Spleen (tissue), 11 donors: ENCODE results near the gene SPTBN1. TPM values are rescaled to one million over a fixed set of nuclear protein-coding genes. Genes with fewer than 3 reads are reported as not detected.

ENCODE experiments used
- DNase-seq: peaks from one replicate; pipeline ENCODE4 v3.0.0-alpha.2; 2020
- H3K27ac ChIP-seq, 8 donors: fragments of 200-600 bp; sonication (generic) in 7 of 8; 1 replicate in 4 of 8; 2 replicates in 4 of 8; pipeline versions ENCODE4 v1.5.0 to v1.8.0; 2016 to 2021; ENCODE audit warnings: inconsistent platforms in 4 of 8, mild to moderate bottlenecking in 4 of 8, moderate library complexity in 1 of 8
- H3K27me3 ChIP-seq, 7 donors: fragments of 200-600 bp; sonication (generic) in 6 of 7; replicated peaks in 1 of 7; 1 replicate in 4 of 7; 2 replicates in 3 of 7; pipeline versions ENCODE4 v1.5.0 to v1.8.0; 2016 to 2021; ENCODE audit warnings: inconsistent platforms in 3 of 7, mild to moderate bottlenecking in 1 of 7
- H3K36me3 ChIP-seq, 6 donors: fragments of 200-600 bp; sonication (generic) in 5 of 6; 1 replicate in 4 of 6; 2 replicates in 2 of 6; pipeline versions ENCODE4 v1.5.0 to v1.8.0; 2016 to 2021; ENCODE audit warnings: inconsistent platforms in 2 of 6
- H3K4me1 ChIP-seq, 6 donors: fragments of 200-600 bp; sonication (generic) in 5 of 6; 1 replicate in 3 of 6; 2 replicates in 3 of 6; pipeline versions ENCODE4 v1.5.0 to v1.8.0; 2016 to 2021; ENCODE audit warnings: inconsistent platforms in 3 of 6
- H3K4me3 ChIP-seq, 8 donors: fragments of 200-600 bp; sonication (generic) in 7 of 8; 1 replicate in 4 of 8; 2 replicates in 4 of 8; pipeline versions ENCODE4 v1.5.0 to v1.8.0; 2016 to 2021; ENCODE audit warnings: inconsistent platforms in 4 of 8, mild to moderate bottlenecking in 4 of 8, moderate library complexity in 2 of 8
- H3K9me3 ChIP-seq, 8 donors: fragments of 200-600 bp; sonication (generic) in 7 of 8; 1 replicate in 4 of 8; 2 replicates in 4 of 8; pipeline versions ENCODE4 v1.5.0 to v1.8.0; 2016 to 2021; ENCODE audit warnings: inconsistent platforms in 4 of 8
- POLR2A ChIP-seq, 3 donors: fragments of 450-650 bp; IDR thresholded peaks; one replicate each; pipeline ENCODE4 v1.5.1; 2017; ENCODE audit warnings: antibody characterized with exemption in 3 of 3, mild to moderate bottlenecking in 1 of 3
- POLR2AphosphoS5 ChIP-seq, 3 donors: sonication (generic); formaldehyde crosslinking; IDR thresholded peaks; one replicate each; pipeline ENCODE4 v1.5.1; 2017; ENCODE audit warnings: antibody characterized with exemption in 3 of 3
- WGBS, 5 donors: extraction: QIAGEN DNeasy Blood & Tissue Kit in 3 of 5; methylation state at CpG; one replicate each; pipeline versions ENCODE4 v1.1.5 to v1.1.7; 2013 to 2018; 5-methylcytosine and 5-hydroxymethylcytosine counted together
- intact Hi-C: fragments of 100-400 bp; cut with DNase I; formaldehyde crosslinking; loops from one replicate; pipeline ENCODE4 v1.15.0; 2023; ENCODE audit warnings: low total_unique reads
- polyA plus RNA-seq, 3 donors: library from polyadenylated mRNA; stranded (reverse); fragments of 200-250 nt; gene quantifications; one replicate each; pipeline ENCODE4 v1.2.1, GENCODE V29; 2013
- total RNA-seq, 7 donors: library from RNA; depleted of rRNA in 3 of 7; stranded (reverse); fragments of >200 nt in 3 of 7; fragmentation: NEBNext Ultra II Directional in 4 of 7; extraction: Animal tissue kit (Norgen Biotek cat#: 25700) in 4 of 7; gene quantifications; one replicate each; pipeline versions ENCODE4 v1.1.0 to v1.2.1, GENCODE V29; 2016 to 2021
- TF ChIP-seq, protein P1 (sequence below), 11 experiments: fragments of 200-600 bp in 7 of 11; fragments of 450-650 bp in 4 of 11; sonication (generic) in 4 of 11; IDR thresholded peaks in 8 of 11; conservative IDR thresholded peaks in 3 of 11; 1 replicate in 7 of 11; 2 replicates in 4 of 11; pipeline versions ENCODE4 v1.4.0 to v1.8.0; 2016 to 2021; ENCODE audit warnings: antibody characterized with exemption in 11 of 11, inconsistent platforms in 4 of 11, mild to moderate bottlenecking in 1 of 11
- donor health status: healthy with polysubstance abuse.
- donor health status: DM: no; HTN: no; CAD: no; lungs with moderate emphysema.
- donor health status: DM: no; HTN: no; CAD: no.
- donor health status: Bipolar disorder and iron deficiency.
- donor health status: healthy.
- donor health status: DM: no; HTN: no; CAD: no.
- donor health status: DM: yes; HTN: yes; CAD: no.

SPTBN1 gene
- total and polyA plus RNA-seq, 10 donors = 32.7 to 352 (median 269) TPM

DNA sequence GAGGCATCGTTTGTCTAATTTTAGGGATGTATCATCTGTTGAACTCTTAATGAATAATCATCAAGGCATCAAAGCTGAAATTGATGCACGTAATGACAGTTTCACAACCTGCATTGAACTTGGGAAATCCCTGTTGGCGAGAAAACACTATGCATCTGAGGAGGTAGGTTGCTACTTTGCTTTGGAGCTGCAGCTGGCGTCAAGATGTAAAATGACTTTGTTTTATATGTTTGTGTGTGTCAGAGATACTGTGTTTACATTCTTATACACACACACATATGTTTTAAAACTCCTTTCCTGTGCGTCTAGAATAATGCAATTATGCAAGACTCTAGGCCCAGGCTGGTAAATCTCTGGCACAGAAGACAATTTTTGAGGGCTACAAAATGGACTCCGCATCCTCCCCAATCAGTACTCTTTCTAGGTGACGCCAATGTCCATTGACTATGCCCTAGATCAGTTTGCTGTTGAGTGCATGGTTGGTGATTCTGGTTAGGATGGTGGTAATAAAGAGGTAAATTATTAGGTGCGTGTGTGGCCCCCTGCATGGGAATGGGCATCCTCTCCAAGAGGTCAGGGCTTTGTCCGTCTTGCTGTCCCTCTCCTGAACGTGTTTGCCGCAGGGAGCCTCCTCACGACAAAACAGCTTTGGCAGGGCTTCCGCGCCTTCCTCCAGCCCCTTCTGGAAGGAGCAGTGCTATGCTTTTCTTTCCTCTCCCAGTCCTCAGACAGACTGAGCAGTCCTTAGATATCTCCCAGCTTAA lies 199.1 kb downstream of the SPTBN1 start:
- no peak for DNase-seq
- Histone ChIP-seq H3K27me3 (no peaks in the 10 kb centered on the region), H3K27ac (no peak overlapping the region), H3K4me3 (no peak overlapping the region), H3K9me3 (no peaks in the 10 kb centered on the region), H3K4me1 (peaks cover 0 to 16% (median 6%) of the 10 kb centered on the region in 6 donors), H3K36me3 (peaks cover 3 to 100% (median 92%) of the 10 kb centered on the region in 6 donors)
- WGBS, 5 donors = 85 to 94% (median 87%) methylated on average over 14 of the region's 14 CpGs
- TF ChIP-seq, protein P1, sequence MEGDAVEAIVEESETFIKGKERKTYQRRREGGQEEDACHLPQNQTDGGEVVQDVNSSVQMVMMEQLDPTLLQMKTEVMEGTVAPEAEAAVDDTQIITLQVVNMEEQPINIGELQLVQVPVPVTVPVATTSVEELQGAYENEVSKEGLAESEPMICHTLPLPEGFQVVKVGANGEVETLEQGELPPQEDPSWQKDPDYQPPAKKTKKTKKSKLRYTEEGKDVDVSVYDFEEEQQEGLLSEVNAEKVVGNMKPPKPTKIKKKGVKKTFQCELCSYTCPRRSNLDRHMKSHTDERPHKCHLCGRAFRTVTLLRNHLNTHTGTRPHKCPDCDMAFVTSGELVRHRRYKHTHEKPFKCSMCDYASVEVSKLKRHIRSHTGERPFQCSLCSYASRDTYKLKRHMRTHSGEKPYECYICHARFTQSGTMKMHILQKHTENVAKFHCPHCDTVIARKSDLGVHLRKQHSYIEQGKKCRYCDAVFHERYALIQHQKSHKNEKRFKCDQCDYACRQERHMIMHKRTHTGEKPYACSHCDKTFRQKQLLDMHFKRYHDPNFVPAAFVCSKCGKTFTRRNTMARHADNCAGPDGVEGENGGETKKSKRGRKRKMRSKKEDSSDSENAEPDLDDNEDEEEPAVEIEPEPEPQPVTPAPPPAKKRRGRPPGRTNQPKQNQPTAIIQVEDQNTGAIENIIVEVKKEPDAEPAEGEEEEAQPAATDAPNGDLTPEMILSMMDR (IDR thresholded peaks at IDR 0.05 in 8 of 11, conservative IDR thresholded peaks at IDR 0.05 in 3 of 11) = no peak
- peak in 1 of 3 donors; percentile 24 for TF ChIP-seq POLR2AphosphoS5 (IDR thresholded peaks at IDR 0.05)
- no peak for TF ChIP-seq POLR2A (IDR thresholded peaks at IDR 0.05)
- intact Hi-C loops = loop anchor here (10.0 kb wide), 1 partner anchor 130 kb away; no protein-coding TSS in a partner anchor

- Histone ChIP-seq H3K4me3 (no peak overlapping the region), H3K27ac (peak overlapping the region in 2 of 8 donors; percentile 9 to 39), H3K36me3 (peaks cover 5 to 100% (median 92%) of the 10 kb centered on the region in 6 donors), H3K9me3 (no peaks in the 10 kb centered on the region), H3K4me1 (peaks cover 0 to 16% (median 6%) of the 10 kb centered on the region in 6 donors), H3K27me3 (no peaks in the 10 kb centered on the region)
- 86 to 97% (median 95%) methylated on average over 3 of the region's 3 CpGs for WGBS, 5 donors
- intact Hi-C loops = loop anchor here (10.0 kb wide), 1 partner anchor 132 kb away; no protein-coding TSS in a partner anchor
- DNase-seq = no peak
- TF ChIP-seq POLR2A (IDR thresholded peaks at IDR 0.05) = no peak
- no peak for TF ChIP-seq POLR2AphosphoS5 (IDR thresholded peaks at IDR 0.05)
- TF ChIP-seq, protein P1 (IDR thresholded peaks at IDR 0.05 in 8 of 11, conservative IDR thresholded peaks at IDR 0.05 in 3 of 11) = no peak
Measured at GRCh38 chr2:54656863-54657262, 200.7 kb downstream of the SPTBN1 start.

DNA sequence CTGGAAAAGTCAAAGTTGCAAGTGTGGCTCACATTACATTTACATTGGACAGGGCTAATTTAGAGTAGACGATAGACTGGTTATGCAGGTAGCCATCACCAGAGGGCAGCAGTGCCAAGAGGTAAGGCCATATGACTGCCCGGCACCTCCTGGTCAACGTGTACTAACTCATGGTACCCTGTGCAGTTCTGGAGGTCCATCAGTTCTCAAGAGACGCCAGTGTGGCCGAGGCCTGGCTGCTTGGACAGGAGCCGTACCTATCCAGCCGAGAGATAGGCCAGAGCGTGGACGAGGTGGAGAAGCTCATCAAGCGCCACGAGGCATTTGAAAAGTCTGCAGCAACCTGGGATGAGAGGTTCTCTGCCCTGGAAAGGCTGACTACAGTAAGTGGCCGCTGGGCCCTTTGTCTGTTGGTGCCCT lies 201.5 kb downstream of the SPTBN1 start:
- WGBS, 5 donors = 83 to 87% (median 85%) methylated on average over 10 to 12 of the region's 12 CpGs
- TF ChIP-seq POLR2A (IDR thresholded peaks at IDR 0.05) = no peak
- TF ChIP-seq POLR2AphosphoS5 (IDR thresholded peaks at IDR 0.05) = peak in 1 of 3 donors; percentile 42
- TF ChIP-seq, protein P1 (IDR thresholded peaks at IDR 0.05 in 8 of 11, conservative IDR thresholded peaks at IDR 0.05 in 3 of 11) = peak in 10 of 11 experiments; percentile 15 to 69 (median 54)
- no peaks in the 10 kb centered on the region for H3K27me3 ChIP-seq
- intact Hi-C loops = loop anchor here (10.0 kb wide), 1 partner anchor 133 kb away; no protein-coding TSS in a partner anchor
- peak overlapping the region in 6 of 8 donors; percentile 10 to 39 (median 24) for H3K27ac ChIP-seq
- H3K9me3 ChIP-seq = no peaks in the 10 kb centered on the region
- peak; percentile 80 for DNase-seq
- H3K4me1 ChIP-seq = peaks cover 0 to 16% (median 5%) of the 10 kb centered on the region in 6 donors
- H3K4me3 ChIP-seq = no peak overlapping the region
- peaks cover 5 to 100% (median 92%) of the 10 kb centered on the region in 6 donors for H3K36me3 ChIP-seq

- Histone ChIP-seq H3K4me1 (peaks cover 0 to 14% (median 5%) of the 10 kb centered on the region in 6 donors), H3K4me3 (no peak overlapping the region), H3K27me3 (no peaks in the 10 kb centered on the region), H3K9me3 (no peaks in the 10 kb centered on the region), H3K36me3 (peaks cover 5 to 100% (median 92%) of the 10 kb centered on the region in 6 donors), H3K27ac (peak overlapping the region in 6 of 8 donors; percentile 20 to 57 (median 33))
- WGBS, 5 donors = 75 to 94% (median 84%) methylated on average over 1 of the region's 1 CpG
- intact Hi-C loops = loop anchor here (10.0 kb wide), 1 partner anchor 134 kb away; no protein-coding TSS in a partner anchor
- DNase-seq = no peak
- TF ChIP-seq, protein P1 (IDR thresholded peaks at IDR 0.05 in 8 of 11, conservative IDR thresholded peaks at IDR 0.05 in 3 of 11) = no peak
- TF ChIP-seq POLR2AphosphoS5 (IDR thresholded peaks at IDR 0.05) (no peak), POLR2A (IDR thresholded peaks at IDR 0.05) (no peak)
Measured at GRCh38 chr2:54658564-54659071, 202.5 kb downstream of the SPTBN1 start.
